Measurements from ENCODE around the gene PHF3.

The PHF3 gene

DNA sequence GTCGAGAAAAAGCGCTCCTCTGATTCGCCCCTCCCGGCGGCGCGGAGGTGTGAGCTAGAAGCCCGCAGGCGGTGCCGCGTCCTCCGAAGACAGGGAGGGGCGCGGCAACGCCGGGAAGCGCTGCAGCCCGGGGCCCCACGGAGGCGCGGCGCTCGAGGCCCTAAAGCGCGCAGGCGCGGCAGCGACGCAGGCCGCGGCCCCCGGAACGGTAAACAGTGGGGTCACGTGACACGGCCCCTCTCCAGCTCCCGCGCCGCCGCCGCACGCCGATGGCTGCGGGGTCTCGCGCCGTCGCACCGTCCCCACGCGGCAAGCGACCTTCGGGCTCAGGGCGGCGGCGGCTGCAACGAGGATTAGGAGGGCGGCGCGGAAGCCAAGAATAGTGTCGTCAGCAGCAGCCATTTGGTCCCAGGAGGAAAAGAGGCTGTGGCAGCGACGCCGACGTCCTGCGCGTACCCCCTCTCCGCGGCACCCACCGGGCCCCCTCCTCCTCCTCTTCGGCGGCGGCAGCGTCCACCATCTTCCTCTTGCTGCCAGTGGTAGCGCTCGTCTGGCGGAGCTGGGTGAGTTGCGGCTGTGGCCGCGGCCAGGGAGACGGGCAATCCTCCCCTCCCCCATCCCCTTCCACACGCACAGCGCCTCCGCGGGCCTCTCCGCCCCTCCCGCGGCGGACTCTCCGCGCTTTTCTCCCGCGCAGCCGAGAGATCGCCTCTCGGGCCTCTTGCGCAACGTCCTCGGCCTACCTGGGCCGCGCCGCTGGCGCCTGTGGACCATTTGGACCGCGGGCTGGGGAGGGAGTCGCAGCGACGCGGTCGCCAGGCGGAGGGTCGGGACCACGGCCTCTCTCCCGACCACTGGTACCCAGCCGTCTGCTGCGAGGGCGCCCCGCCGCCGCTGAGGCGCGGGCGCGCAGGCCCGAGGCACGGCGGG lies at the start of gene PHF3:
Gene PHF3, plus strand, starts transcription at position 215 of the 930 bp plus-strand sequence. CDS start 10,750 bp downstream, outside the sequence.
- peak; percentile 87 for DNase-seq (ENCODE audit: extremely low spot score, insufficient read length, low read depth)
- FAIRE-seq: peak; percentile 85

- DNase-seq (ENCODE audit: extremely low spot score, insufficient read length, low read depth) (no peak), FAIRE-seq (peak; percentile 49)
These were observed 45.6 kb upstream of the PHF3 start for GRCh38 chr6:63589952-63590411.

DNA sequence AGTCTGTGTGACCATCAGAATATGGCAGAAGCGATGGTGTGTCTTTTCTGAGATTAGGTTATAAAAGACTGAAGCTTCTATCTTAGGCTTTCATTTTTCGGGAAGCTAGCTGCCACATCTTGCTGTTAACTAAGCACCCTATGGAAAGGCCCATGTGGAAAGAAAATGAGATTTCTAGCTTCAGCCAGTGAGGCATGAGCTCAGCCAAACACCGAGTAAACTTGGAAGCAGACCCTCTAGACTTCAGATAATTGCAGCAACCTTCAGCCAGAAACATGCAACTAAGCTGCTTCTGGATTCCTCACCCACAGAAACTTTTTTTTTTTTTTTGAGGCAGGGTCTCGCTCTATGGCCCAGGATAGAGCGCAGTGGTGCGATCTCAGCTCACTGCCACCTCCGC lies 42.7 kb upstream of the PHF3 start:
- no peak for DNase-seq (ENCODE audit: extremely low spot score, insufficient read length, low read depth)
- no peak for FAIRE-seq

GRCh38 chr6:63597141-63598048 lies 38.2 kb upstream of the PHF3 start:
- FAIRE-seq (no peak), DNase-seq (ENCODE audit: extremely low spot score, insufficient read length, low read depth) (no peak)

- FAIRE-seq (peak; percentile 97), DNase-seq (ENCODE audit: extremely low spot score, insufficient read length, low read depth) (peak; percentile 63)
These were observed 37.3 kb upstream of the PHF3 start for GRCh38 chr6:63598049-63599036.

- FAIRE-seq (no peak), DNase-seq (ENCODE audit: extremely low spot score, insufficient read length, low read depth) (no peak)
These were observed 36.4 kb upstream of the PHF3 start for GRCh38 chr6:63599243-63599642.

- DNase-seq (ENCODE audit: extremely low spot score, insufficient read length, low read depth) (no peak), FAIRE-seq (no peak)
These were observed 35.5 kb upstream of the PHF3 start for GRCh38 chr6:63600136-63600535.

- no peak for FAIRE-seq
These were observed 26.4 kb upstream of the PHF3 start for GRCh38 chr6:63609231-63609630.

DNA sequence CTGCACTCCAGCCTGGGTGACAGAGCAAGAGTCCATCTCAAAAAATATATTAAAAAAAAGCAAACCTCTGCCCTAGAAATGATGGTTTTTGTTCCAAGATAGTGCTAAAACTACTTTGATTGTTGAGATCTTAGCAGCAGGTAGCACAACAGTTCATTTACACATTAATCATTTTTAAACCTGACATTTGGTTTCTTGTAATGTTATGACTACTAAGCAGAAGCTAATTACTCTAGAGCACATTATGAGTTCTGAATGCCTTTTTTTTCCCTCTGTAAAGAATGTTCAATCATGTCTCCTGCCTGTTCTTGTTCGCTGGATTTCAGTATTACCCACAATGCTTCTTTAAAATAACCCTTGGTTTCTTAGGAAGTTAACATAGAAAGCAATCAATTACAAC lies 24.7 kb upstream of the PHF3 start:
- no peak for FAIRE-seq
- DNase-seq (ENCODE audit: extremely low spot score, insufficient read length, low read depth): no peak

More at GRCh38 chr6:63609231-63609630, 26.4 kb upstream of the PHF3 start:
- no peak for DNase-seq (ENCODE audit: extremely low spot score, insufficient read length, low read depth)

GRCh38 chr6:63611560-63611959 lies 24.0 kb upstream of the PHF3 start:
- FAIRE-seq (no peak), DNase-seq (ENCODE audit: extremely low spot score, insufficient read length, low read depth) (no peak)

DNA sequence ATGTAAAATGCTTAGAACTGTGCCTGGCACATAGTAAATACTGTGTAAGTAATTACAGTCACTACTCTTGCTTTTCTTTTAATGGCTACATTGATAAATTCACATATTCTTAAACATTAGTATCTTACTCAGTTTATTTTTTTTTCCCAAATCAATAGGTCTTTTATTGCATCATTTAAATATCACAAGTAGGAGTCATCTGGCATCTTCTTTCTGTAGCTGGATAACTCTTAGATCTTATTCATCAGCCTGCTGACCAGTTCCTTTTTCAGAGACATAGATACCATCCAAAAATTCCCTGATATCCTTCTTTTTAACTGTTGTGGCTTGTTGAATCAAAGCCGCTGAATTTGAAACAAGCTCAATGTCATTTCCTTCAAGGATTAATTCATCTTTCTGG lies 20.0 kb upstream of the PHF3 start:
- DNase-seq (ENCODE audit: extremely low spot score, insufficient read length, low read depth) (no peak), FAIRE-seq (no peak)

- no peak for FAIRE-seq
- no peak for DNase-seq (ENCODE audit: extremely low spot score, insufficient read length, low read depth)
These were observed 11.5 kb upstream of the PHF3 start for GRCh38 chr6:63624091-63624490.

DNA sequence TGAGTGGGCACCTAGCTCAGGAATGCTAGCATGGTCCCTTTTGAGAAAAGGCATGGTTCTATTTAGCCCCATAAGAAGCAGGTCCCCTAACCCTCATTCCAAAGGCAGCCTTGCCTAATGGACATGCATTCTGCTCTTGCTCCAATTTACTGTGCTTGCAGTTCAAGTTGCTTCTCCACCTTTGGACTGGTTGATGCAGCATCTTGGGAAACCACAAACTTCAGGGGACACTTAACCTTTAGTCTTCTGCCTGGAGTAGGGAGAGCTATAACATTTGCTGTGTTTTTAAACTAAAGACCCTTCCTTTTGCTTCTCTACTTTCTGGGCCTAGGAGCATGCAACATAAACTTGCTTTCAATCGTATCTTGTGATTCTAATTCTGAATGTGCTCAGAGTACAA lies 5.1 kb upstream of the PHF3 start:
- FAIRE-seq: no peak
- no peak for DNase-seq (ENCODE audit: extremely low spot score, insufficient read length, low read depth)

DNA sequence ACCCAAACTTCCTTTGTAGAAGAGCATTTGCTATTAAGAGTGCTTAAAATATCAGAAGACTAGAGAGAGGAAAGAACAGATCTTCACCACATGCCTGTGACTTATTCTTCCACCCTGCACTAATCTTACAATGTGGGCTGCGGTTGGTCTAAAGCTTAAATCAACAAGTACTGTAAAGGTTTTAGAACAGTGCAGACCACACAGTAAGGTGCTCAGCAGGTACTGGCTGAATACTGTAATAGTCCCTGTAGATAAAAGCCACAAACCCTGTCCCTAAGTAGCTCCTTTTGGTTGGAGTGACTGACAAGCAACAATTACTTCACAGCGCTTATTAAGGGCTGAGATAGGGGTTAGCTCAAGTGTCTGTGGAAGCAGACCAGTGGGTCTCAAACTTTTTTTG lies 972 bp upstream of the PHF3 start:
- no peak for FAIRE-seq
- no peak for DNase-seq (ENCODE audit: extremely low spot score, insufficient read length, low read depth)

GRCh38 chr6:63635215-63635587 lies 401 bp upstream of the PHF3 start:
- no peak for FAIRE-seq
- no peak for DNase-seq (ENCODE audit: extremely low spot score, insufficient read length, low read depth)

DNA sequence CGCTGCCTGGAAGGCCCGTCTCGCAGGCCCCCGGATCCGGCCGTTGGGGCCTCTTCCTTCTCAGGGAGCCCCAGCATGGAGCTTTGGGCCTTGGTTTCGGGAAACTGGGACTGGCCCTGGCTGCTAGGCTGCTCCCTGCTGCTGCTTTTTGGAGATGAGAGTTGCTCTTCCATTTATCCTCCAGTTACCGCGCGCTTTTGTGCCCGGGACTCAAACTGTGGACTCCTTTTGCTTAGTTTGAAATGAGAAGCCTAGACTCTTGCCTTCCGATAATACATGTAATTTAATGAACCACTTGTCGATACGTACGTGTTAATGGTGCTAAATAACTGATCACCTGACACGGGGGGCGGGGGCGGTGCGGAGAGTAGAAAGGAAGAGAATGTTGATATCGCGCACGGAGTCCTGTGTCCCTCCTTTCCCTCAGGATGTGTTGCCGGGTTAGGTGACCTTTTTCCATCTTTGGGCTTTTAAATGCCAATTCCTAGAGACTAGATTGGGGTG lies 968 bp downstream of the PHF3 start:
- FAIRE-seq: peak; percentile 78

GRCh38 chr6:63637865-63638445 lies 2.4 kb downstream of the PHF3 start:
- FAIRE-seq (no peak), DNase-seq (ENCODE audit: extremely low spot score, insufficient read length, low read depth) (no peak)

More for the DNA sequence above, 968 bp downstream of the PHF3 start:
- no peak for DNase-seq (ENCODE audit: extremely low spot score, insufficient read length, low read depth)

GRCh38 chr6:63640062-63640461 lies 4.5 kb downstream of the PHF3 start:
- DNase-seq (ENCODE audit: extremely low spot score, insufficient read length, low read depth) (no peak), FAIRE-seq (peak; percentile 36)

DNA sequence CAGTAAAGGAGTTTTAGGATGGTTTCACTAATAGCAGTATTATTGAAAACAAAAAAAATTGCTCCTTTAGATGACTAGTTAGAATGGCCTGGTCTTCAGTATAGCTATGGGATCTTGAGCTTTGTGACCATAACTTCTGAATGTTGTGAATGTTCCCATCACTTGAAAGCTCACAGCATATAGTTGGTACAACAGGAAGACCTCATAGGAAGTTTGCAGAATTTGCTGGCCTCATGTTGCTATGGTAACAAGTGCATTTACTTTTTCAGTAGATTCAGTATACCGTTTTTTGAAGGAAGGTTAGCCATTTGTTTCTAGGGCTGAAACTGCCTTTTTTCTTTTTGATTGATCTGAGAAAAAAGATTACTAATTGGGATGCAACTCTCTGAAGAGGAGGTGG lies 8.3 kb downstream of the PHF3 start:
- DNase-seq (ENCODE audit: extremely low spot score, insufficient read length, low read depth): no peak
- peak; percentile 58 for FAIRE-seq
